Stimulated activated CD8-positive, alpha-beta memory T cell treated with anti-CD3 and anti-CD28 coated beads, Interleukin-7, amount 100 ng/mL, for 1 hour (primary cell): ENCODE measurements around the gene NAXD.
"Not testable (repeated sequence)": the region's sequence is repeated elsewhere in the genome, so short reads cannot be mapped to it uniquely, and the experiment has no call there.

Source experiments
- DNase-seq, 2 donors: peaks; one replicate each; pipeline ENCODE4 v3.0.0-alpha.2; 2020; ENCODE audit warnings: low read depth in 2 of 2

Gene NAXD

DNA sequence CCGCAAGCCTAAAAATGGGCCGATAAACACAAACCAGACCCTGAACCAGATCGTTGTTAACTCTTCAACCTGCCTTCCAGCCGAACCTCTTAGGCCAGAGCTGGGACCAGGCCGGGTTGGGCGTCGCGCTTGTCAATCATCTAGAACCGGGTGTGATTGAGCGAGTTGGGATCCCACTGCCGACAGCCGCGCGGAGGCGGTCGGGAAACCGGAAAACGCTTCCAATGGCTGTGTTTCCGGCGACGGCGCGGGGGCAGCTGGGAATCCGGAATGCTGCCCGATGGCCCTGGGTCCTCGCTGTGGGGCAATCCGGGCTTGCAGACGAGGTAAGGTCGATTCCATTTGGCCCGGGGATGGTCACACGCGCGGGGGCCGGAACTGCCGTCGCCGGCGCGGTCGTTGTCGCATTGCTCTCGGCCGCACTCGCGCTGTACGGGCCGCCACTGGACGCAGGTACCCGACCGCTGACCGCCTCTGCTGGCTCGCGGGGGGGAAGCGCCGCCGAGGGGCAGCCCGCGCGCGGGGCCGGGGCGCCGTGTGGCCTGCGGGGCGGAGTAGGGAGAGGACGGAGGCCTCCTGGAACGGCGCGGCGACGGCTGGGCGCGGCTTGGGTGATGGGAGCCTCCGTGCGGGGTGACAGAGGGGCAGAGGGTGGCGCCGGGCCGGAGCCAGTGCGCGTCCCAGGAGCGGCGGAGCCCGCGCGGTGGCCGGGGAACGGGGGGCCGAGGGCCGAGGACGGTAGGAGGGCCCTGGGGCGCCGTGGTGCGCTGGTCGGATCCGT, at the start of gene NAXD:
TSS of gene NAXD (plus strand) at position 224 of the 781 bp plus-strand sequence. CDS start at position 281, 57 bp downstream.
- DNase-seq = peak; percentile 30 to 42

DNA sequence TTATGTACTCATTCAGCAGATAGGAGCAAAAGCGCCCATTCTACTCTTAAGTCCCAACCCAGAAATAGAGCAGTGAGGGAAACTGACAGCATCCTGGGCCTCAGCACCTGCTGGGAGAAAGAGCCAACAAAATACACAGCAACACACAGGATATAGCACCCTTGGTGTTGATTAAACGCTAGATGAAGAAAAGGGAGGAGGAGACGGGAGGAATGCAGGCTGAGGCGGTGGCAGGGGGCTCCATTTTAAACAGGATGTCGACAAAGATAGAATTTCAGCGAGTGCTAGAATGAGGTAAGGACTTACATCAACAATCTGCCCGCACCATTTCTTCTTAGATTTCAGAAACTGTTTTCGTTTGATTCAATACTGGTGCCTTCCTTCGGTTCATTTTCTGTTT, 49.2 kb upstream of the NAXD start:
- no peak for DNase-seq

DNA sequence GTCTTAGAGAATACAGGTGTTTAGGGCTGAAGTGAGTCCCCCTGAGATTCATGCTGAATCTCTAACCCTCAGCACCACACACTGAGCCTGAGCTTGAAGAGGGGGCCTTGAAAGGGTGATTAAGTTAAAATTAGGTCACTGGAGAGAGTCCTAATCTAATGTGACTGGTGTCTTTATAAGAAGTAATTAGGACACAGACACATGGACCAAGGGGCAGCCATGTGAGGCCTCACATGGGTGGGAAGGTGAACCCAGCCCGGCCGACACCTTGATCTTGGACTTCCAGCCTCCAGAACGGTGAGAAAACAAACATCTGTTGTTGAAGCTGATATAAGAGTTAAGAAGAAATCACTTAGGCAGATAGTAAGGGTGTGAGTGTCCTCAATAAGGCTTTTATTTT, 46.7 kb upstream of the NAXD start:
- DNase-seq = no peak

DNA sequence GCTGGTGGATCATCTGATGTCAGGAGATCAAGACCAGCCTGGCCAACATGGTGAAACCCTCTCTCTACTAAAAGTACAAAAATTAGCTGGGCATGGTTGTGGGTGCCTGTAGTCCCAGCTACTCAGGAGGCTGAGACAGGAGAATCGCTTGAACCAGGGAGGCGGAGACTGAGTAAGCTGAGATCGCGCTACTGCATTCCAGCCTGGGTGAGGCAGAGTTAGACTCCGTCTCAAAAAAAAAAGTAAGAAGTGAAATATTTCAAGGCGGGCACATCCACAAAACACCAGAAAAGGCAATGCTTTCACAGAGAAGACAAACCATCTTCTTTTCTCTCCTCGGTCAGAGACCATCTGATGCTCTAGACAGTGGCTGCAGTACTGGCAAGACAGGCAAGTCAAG, 45.4 kb upstream of the NAXD start:
- not testable (repeated sequence) for DNase-seq

DNA sequence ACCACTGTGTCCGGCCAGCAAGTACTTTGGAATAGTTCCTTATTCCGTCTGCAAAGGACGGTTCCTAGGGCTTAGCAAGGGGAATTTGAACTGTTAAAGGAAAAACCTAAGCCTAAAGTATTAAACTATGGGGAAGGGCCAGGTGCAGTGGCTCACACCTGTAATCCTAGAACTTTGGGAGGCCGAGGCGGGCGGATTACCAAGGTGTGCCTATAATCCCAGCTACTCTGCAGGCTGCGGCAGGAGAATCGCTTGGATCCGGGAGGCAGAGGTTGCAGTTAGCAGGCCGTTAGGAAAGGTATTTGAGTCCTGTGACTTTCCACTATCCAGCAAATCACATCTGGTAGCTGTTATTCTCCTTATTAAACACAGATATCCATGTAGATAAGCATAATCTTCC, 44.5 kb upstream of the NAXD start:
- DNase-seq = no peak

DNA sequence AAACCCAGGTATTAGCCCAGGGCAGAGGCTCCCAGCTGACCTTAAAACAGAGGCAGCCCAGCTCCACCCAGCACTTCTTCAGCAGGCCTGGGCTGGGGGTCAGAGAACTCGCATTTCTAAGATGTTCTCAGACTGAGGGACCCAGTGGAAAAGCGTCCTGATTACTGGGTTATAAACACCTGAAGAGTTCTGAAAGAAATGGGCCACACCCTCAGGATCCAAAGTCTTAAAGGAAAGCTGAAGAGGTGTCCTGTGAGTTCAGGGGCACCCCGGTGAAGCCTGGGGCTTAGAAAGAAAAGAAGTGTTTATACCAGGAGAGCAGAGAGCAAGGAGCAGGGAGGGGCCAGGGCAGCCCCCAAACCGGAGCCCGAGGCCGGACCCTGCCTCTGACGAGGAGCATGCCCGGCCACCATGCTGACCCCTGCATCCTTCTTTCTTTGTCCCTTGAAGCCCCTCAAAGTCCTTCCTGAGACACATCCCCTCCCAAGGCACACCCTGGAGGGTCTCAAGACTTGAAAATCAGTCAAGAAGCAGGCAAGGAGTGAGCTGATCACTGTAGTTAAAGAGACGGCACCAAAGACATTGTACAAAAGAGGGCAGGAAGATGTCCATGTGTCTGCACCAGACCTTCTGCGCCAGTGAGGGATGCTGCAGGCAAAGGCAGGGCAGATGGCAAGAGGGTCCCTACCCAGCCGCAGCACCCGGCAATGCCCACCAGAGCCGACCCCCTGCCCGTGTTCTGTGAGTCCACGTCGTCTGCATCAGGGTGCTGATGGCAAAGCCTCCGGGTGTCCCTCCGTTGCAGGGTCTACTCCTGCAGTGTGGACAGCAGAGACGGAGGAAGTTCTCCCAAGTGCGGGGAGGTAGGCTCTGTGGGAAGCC, 43.2 kb upstream of the NAXD start:
- DNase-seq = no peak

DNA sequence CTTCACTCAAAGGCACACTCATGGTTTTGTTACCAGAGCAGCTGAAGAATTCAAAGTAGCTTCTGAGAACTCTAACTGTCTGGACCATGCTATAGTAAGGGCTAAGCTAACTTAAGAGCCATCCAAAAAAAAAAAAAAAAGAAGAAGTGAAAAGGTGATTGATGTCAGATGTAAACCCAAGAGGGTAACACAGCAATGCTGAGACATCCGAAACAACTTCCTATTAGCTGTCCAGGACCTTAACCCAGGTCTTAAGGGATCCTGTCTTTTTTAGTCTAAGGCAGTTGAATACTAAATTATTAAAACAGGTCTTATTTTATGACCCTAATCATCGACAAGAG, 42.6 kb upstream of the NAXD start:
- no peak for DNase-seq

DNA sequence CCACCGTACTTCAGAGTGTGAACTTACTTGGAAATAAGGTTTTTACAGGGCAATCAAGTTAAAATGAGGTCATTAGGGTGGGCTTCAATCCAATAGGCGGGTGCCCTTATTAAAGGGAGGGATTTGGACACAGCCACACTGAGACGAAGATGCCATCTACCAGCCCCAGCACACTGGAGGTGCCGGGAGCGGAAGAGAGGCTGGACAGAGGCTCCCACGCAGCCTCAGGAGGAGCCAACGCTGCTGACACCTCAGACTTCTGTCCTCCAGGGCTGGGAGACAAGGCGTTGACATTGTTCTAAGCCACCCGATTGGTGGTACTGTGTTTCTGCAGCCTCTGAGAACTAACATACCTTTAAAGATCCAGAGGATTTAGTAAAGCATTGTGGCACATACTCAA, 41.2 kb upstream of the NAXD start:
- no peak for DNase-seq

DNA sequence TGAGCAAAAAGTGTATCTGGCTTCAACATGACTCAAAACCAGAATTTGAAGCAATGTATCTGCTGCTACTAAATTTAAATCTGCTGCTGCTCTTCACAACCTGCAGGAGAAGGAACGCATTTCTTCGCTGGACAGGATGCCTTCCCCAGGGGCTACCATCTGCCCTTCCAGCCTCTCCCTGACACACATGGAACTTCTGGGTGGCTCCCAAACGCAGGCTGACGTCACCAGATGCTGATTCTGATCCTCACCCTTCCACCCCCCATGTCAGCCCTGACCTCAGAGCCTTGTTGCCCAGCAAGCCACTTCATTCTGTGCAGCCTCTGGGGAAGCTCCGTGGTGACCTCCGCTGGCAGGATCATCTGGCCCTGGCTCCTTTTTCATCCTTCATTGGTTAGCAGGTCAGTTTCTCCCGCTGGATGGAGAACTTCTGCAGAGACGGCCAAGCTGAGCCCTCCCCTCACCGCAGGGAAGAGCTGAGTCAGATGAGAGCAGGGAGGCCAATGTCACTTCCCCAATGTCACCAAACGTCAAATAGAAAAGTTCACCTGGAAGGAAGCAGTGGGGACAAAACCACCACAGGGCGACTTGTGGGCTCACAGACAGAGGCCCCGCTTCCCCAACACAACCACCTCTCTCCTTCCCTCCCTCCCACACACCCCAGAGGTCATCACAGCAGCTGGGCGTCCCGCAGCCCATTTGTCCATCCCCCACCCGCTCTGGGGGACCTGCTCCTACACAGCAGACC, 39.8 kb upstream of the NAXD start:
- no peak for DNase-seq

DNA sequence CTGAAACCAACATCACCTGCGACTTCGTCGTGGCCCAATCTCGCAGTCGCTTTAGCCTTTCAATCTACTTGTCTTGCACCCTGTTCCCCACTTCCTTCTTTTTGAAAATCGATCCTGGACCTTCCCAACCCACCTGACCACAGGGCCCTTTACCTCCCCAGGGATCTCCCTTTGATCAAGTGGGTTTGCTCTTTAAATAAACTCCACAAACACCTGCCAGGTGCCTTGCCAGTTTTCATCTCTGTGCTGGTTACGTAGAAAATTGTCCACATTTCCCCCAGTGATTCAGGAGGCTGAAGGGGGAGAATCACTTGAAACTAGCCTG, 39.3 kb upstream of the NAXD start:
- no peak for DNase-seq

DNA sequence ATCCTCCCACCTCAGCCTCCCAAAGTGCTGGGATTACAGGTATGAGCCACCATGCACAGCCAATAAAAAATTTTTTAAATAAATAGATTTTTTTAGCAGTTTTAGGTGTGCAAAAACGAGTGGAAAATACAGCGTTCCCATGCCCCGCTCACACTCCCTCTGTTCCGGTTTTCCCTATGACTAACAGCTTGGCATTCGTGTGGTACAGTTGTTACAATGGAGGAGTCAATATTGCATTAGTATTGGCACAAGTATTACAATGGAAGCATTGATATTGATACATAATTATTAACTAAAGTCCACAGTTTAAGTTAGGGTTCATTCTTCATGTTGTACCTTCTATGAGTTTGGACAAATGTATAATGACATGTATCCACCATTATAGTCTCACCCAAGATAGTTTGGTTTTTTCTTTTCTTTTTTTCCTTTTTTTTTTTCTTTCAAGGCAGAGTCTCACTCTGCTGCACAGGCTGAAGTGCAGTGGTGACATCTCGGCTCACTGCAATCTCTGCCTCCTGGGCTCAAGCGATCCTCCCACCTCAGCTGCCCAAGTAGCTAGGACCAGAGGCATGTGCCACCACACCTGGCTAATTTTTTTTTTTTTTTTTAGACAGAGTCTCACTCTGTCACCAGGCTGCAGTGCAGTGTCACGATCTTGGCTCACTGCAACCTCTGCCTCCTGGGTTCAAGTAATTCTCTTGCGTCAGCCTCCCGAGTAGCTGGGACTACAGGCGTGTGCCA, 38.4 kb upstream of the NAXD start:
- no peak for DNase-seq

DNA sequence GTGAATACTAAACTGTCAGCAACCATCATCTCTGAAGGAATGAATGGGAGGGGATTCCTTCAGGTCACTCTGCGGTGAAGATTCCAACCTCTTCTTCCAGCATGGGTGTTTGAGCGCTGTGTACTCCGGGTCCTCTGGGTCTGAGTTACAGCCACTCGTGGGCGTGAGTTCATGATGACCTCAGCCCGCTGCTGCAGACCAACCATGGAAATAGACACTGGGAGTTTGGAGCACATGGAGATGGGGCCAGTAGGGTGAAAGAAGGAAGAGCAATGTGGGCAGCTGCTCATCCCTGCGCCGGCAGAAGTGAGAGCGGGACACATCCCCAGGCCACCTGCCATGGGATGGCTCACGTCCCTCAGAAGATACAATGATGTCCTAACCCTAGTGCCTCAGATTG, 37.0 kb upstream of the NAXD start:
- no peak for DNase-seq

DNA sequence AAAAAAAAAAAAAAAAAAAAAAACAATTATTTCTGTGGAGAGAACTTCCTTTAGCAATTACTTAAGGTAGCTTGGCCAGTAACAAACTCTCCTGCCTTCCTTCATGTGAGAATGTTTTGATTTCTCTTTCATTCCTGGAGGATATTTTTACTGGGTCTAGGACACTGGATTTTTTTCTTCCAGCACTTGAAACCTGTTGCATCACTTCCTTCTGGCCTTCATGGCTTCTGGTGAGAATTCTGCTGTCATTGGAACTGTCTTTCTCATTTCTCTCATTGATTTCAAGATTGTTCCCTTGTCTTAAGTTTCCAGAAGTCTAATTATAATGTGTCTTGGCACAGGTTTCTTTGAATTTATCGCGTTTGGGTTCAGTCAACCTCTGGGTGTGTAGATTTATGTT, 34.5 kb upstream of the NAXD start:
- DNase-seq = no peak

DNA sequence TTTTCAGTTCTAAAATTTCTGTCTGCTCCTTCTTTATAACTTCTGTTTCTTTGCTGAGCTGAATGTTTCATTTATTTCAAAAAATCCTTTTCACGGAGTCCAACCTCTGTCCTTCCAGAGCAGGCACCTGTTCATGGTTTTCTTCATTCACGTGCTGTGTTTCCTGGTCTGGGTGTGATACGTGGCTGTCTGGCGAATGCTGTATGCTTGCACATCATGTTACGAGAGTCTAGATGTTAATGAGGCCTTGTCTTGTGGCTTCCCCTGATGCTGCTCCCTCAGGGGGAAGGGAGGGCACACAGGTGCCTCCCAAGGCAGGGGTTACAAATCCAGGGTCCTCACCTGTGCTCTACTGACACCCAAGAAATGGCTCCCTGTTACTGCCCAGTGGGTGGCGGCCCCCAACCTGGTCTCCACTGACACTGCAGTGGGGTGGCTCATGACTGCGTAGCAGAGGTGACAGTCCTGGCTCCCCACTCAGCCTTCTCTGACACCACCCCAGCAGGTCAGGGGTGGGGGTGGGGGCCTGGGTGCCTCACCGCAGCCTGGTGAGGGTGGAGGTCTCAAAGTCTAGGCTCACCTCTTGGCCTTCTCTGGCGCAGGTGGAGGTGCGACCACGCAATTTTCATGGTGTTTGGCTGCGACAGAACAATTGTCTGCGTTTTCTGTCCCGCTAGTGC, 33.7 kb upstream of the NAXD start:
- DNase-seq = no peak

DNA sequence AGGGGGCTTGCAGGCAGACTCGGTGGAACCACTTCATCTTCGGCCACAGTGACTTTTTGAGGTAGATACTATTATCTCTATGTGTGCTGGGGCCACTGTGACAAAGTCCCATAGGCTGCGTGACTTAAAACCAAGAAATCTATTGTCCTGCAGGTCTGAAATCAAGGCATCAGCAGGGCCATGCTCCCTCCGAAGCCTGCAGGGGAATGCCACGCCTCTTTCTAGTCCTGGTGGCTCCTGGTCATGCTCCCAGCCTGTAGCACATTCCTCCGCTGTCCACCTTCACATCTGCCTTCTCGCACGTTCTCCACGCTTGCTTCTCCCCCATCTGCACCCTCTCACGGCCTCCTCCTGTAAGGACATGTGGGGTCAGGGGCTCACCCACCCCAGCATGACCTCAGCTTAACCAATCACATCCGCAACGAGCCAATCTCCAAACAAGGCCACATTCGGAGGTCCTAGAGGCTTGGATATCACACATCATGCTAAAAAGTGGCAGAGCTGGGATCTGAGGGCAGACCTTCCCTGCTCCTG, 32.9 kb upstream of the NAXD start:
- no peak for DNase-seq

DNA sequence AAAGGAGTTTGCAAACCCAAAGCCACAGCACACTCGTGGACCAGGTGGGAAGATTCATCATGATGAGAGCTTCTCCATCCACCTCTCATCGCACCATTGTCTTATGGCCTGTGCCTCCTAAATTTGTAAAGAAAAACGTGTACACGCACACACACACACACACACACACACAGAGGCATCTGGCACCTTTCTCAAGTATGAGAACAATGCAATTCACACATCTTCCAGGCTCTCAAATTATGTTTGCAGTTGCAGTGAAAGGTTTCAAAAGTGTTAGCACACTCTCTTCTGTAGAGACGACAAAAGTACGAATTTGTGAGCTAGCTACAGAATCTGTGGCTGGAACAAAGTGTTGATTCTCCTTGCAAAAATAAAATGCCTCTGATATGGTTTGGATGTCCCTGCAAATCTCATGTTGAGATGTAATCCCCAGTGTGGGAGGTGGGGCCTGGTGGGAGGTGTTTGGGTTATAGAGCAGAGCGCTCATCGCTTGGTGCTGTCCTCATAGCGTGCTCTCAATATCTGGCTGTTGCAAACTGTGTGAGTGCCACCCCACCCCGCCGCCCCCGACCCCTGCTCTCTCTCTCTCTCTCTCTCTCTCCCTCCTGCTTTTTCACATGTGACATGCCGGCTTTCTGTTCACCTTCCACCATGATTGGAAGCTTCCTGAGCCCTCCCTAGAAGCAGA, 32.0 kb upstream of the NAXD start:
- DNase-seq = no peak

DNA sequence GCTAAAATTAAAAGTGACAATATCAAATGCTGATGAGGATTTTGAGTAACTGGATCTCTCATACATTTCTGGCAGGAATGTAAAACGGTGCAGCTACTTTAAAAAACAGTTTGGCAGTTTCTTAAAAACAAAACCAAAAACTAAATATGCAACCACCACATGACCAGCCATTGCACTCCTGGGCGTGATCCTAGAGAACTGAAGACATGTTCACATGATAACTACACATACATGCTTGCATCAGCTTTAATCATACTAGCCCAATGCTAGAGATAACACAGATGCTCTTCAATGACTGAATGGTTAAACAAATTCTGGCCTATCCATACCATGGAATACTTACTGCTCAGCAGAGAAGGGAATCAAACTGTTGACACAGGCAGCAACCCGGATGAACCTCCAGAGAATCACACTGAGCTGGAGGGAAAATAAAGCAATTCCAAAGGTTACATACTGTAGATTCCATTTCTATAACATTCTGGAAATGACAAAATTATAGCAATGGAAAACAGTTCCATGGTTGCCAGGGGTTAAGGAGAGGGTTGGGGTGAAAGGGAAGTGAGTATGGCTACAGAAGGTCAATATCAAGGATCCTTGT, 25.5 kb upstream of the NAXD start:
- DNase-seq = no peak

DNA sequence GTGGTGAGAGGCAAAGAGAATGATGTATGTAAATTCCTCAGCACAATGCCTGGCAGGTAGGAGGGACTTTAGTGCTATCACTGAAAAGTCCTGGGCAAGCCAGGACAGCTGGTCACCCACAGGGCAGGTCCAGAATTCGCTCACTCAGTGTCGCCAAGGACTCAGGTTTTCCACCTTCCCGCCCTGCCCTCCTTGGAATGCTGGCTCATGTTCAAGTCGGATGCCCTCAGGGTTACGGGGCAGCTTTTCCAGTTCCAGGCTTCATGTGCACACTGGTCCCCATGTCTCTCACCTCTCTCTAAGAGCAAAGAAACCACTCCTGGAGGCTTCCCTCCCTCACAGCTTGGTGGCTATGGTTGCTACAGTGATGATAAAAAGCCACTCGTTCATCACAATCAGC, 24.8 kb upstream of the NAXD start:
- no peak for DNase-seq

DNA sequence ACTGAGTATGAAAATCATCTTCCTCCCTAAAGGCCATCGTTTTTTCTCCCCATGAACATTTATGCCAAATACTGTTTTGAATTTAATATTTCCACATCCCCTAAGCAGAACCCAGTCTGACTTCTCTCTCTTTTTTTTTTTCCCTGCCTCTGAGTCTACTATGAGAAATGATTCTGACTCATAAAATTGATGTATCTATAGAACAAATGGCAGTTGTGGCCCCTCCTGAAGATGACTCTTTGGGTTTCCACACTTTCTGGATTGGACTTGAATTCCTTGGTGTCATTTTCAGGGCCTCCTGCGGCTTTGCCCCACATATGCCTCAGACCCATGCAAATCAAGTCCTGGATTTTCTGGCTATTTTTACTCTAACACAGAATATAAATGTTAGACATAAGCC, 22.7 kb upstream of the NAXD start:
- no peak for DNase-seq
